Smooth muscle cell (in vitro differentiated cells): ENCODE measurements around the gene ALCAM. TPM values are rescaled to one million over a fixed set of nuclear protein-coding genes. Genes with fewer than 3 reads are reported as not detected.

ENCODE experiments used
- DNase-seq: peaks from one replicate; lab custom pipeline; 2025; ENCODE audit not compliant: unreplicated experiment; lab: John Stamatoyannopoulos, UW
- H2AFZ ChIP-seq: fragments of 200-600 bp; sonication (generic); 2 replicates; pipeline ENCODE4 v1.6.0; 2016; ENCODE audit warnings: antibody characterized with exemption, low read depth, mild to moderate bottlenecking
- H3F3A ChIP-seq: fragments of 200-600 bp; sonication (generic); 2 replicates; pipeline ENCODE4 v1.6.0; 2017; ENCODE audit warnings: antibody characterized with exemption, low read depth
- H3K27ac ChIP-seq: fragments of 200-600 bp; sonication (generic); 2 replicates; pipeline ENCODE4 v1.5.1; 2016; ENCODE audit warnings: low read depth, mild to moderate bottlenecking
- H3K27me3 ChIP-seq: fragments of 200-600 bp; sonication (generic); 2 replicates; pipeline ENCODE4 v1.6.1; 2016; ENCODE audit warnings: low read depth, mild to moderate bottlenecking
- H3K36me3 ChIP-seq: fragments of 200-600 bp; sonication (generic); 2 replicates; pipeline ENCODE4 v1.5.1; 2016; ENCODE audit warnings: low read depth
- H3K4me1 ChIP-seq: fragments of 200-600 bp; sonication (generic); 2 replicates; pipeline ENCODE4 v1.5.1; 2016; ENCODE audit warnings: low read depth
- H3K4me2 ChIP-seq: fragments of 200-600 bp; sonication (generic); 2 replicates; pipeline ENCODE4 v1.6.0; 2016; ENCODE audit warnings: mild to moderate bottlenecking
- H3K4me3 ChIP-seq: fragments of 200-600 bp; sonication (generic); 2 replicates; pipeline ENCODE4 v1.5.1; 2016; ENCODE audit warnings: mild to moderate bottlenecking
- H3K79me2 ChIP-seq: fragments of 200-600 bp; sonication (generic); 2 replicates; pipeline ENCODE4 v1.6.0; 2016; ENCODE audit warnings: low read depth, mild to moderate bottlenecking
- H3K9ac ChIP-seq: fragments of 200-600 bp; sonication (generic); 2 replicates; pipeline ENCODE4 v1.6.0; 2016; ENCODE audit warnings: low read depth
- H3K9me3 ChIP-seq: fragments of 200-600 bp; sonication (generic); replicated peaks from 2 replicates; pipeline ENCODE4 v1.5.1; 2016; ENCODE audit warnings: low read depth
- H4K20me1 ChIP-seq: fragments of 200-600 bp; sonication (generic); 2 replicates; pipeline ENCODE4 v1.6.0; 2016; ENCODE audit warnings: low read depth
- CTCF ChIP-seq: fragments of 200-600 bp; sonication (generic); IDR thresholded peaks from 2 replicates; pipeline ENCODE4 v1.5.1; 2017; ENCODE audit warnings: borderline replicate concordance, mild to moderate bottlenecking, antibody characterized with exemption; ENCODE audit not compliant: insufficient read depth, poor library complexity, severe bottlenecking
- WGBS: methylation state at CpG from one replicate; pipeline ENCODE4 v1.1.7; 2016; ENCODE audit warnings: low lambda C conversion rate; 5-methylcytosine and 5-hydroxymethylcytosine counted together
- polyA plus RNA-seq: library from polyadenylated mRNA; unstranded; fragments of >200 nt; fragmentation: Nextera tagmentation; extraction: Ambion mirVana; gene quantifications from 2 replicates; pipeline ENCODE4 v1.2.1, GENCODE V29; 2016
- total RNA-seq: library from RNA; depleted of rRNA; stranded (reverse); fragments of >200 nt; gene quantifications from 2 replicates; pipeline ENCODE4 v1.2.3, GENCODE V29; 2014

ALCAM gene
- total and polyA plus RNA-seq, 2 experiments from 2014 or later, result 110 to 314 TPM

GRCh38 chr3:105406268-105406667 lies 39.6 kb downstream of the ALCAM start:
- TF ChIP-seq CTCF, result no peak
- Histone ChIP-seq H3K9ac (no peak overlapping the region), H3K36me3 (peaks cover 6% of the 10 kb centered on the region), H3K4me1 (peaks cover 6% of the 10 kb centered on the region), H3K4me2 (no peak overlapping the region), H3K4me3 (no peak overlapping the region), H3K27ac (no peak overlapping the region), H3K9me3 (no peaks in the 10 kb centered on the region), H3K79me2 (peaks cover 91% of the 10 kb centered on the region), H3K27me3 (no peaks in the 10 kb centered on the region), H4K20me1 (no peaks in the 10 kb centered on the region), H3F3A (peaks cover 7% of the 10 kb centered on the region), H2AFZ (no peak overlapping the region)
- WGBS, result 21% methylated on average over 2 of the region's 2 CpGs
- DNase-seq, result no peak

- no peaks in the 10 kb centered on the region for H4K20me1 ChIP-seq
- H3K9ac ChIP-seq, result no peak overlapping the region
- DNase-seq, result no peak
- H3K4me2 ChIP-seq, result no peak overlapping the region
- peaks cover 89% of the 10 kb centered on the region for H3K79me2 ChIP-seq
- TF ChIP-seq CTCF, result no peak
- no peaks in the 10 kb centered on the region for H3K9me3 ChIP-seq
- H3K4me1 ChIP-seq, result no peaks in the 10 kb centered on the region
- no peak overlapping the region for H2AFZ ChIP-seq
- no peak overlapping the region for H3K4me3 ChIP-seq
- no peaks in the 10 kb centered on the region for H3K36me3 ChIP-seq
- H3K27me3 ChIP-seq, result no peaks in the 10 kb centered on the region
- peaks cover 17% of the 10 kb centered on the region for H3F3A ChIP-seq
- no peak overlapping the region for H3K27ac ChIP-seq
- WGBS, result 96% methylated on average over 2 of the region's 2 CpGs
Observed at GRCh38 chr3:105409364-105409763, 42.7 kb downstream of the ALCAM start.

GRCh38 chr3:105413343-105413887 lies 46.7 kb downstream of the ALCAM start:
- Histone ChIP-seq H3K9ac (no peak overlapping the region), H4K20me1 (no peaks in the 10 kb centered on the region), H3K27me3 (no peaks in the 10 kb centered on the region), H3K4me2 (no peak overlapping the region), H3F3A (peaks cover 15% of the 10 kb centered on the region), H3K4me3 (no peak overlapping the region), H3K36me3 (no peaks in the 10 kb centered on the region), H2AFZ (no peak overlapping the region), H3K4me1 (peaks cover 31% of the 10 kb centered on the region), H3K9me3 (no peaks in the 10 kb centered on the region), H3K27ac (peak overlapping the region; percentile 68), H3K79me2 (peaks cover 76% of the 10 kb centered on the region)
- WGBS, result 90% methylated on average over 1 of the region's 1 CpG
- no peak for DNase-seq
- TF ChIP-seq CTCF, result no peak

- Histone ChIP-seq H3K27me3 (no peaks in the 10 kb centered on the region), H3K9me3 (no peaks in the 10 kb centered on the region), H3K27ac (peak overlapping the region; percentile 68), H3K36me3 (no peaks in the 10 kb centered on the region), H3K4me2 (peak overlapping the region; percentile 80), H3F3A (peaks cover 15% of the 10 kb centered on the region), H3K4me1 (peaks cover 31% of the 10 kb centered on the region), H4K20me1 (no peaks in the 10 kb centered on the region), H3K9ac (no peak overlapping the region), H3K79me2 (peaks cover 76% of the 10 kb centered on the region), H3K4me3 (peak overlapping the region; percentile 3), H2AFZ (no peak overlapping the region)
- TF ChIP-seq CTCF, result no peak
- WGBS, result 5% methylated on average over 4 of the region's 4 CpGs
- DNase-seq, result no peak
Observed at GRCh38 chr3:105414841-105415240, 48.1 kb downstream of the ALCAM start.
